NCI-H1436 treated with DMSO at 0.1 percent for 48 hours (cell line): ENCODE results near the gene CERS6.

Experiments
- DNase-seq: peaks from one replicate; lab custom pipeline; 2025; lab: John Stamatoyannopoulos, UW

The CERS6 gene

GRCh38 chr2:168602846-168603401 lies 146.9 kb downstream of the CERS6 start:
- no peak for DNase-seq

DNA sequence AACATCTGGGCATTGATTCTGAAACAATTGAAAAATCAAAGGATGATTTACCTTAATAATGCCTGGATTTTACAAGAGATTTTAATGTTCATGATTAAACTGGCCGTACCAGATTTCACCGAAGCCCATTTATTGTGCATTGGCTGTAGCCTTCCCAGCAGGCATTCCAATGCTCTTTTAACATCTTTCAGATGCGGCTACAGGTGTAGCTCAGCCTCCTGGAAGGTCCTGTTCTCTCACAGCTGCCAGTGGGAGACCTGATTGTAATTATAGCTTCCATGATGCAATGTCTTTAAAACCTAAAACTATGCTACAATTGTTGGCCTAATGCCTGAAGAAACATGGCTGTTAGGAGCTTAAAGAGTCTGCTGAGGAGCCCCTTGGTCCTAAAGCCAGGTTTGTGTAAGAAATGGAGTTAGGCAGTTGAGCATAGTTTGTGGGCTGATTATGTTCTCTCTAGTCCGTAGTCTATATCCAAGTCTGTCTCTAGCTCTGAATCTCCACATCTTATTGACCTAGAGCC lies 147.4 kb downstream of the CERS6 start:
- DNase-seq, result no peak

DNA sequence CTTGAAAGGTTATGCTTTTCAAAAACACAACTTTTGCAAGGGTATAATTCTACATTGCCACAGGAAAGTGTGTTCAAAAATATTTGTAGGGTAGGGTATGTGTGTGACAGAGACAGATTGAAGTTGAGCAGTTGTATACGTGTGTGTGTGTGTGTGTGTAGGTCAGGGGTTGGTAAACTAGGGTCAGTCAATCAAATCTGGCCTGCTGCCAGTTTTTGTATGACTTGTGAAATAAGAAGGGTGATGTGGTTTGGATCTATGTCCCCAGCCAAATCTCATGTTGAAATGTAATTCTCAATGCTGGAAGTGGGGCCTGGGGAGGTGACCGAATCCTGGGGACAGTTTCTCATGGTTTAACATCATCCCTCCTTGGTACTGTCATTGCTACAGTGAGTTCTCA lies 148.2 kb downstream of the CERS6 start:
- DNase-seq, result no peak

DNA sequence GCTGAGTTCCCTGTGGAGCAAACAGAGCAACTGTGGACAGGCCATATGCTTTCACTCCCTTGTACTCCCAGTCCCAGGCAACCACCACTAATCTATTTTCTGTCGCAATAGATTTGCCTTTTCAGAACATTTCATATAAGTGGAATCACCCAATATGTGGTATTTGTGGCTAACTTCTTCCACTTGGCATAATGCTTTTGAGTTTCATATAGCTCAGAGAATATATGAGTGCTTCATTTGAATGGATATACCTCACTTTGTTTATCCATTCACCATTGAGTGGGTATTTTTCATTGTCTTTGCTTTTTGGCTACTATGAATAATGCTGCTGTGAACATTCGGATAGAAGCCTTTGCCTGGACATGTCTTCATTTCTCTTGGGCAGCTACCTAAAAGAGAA lies 151.9 kb downstream of the CERS6 start:
- no peak for DNase-seq

DNA sequence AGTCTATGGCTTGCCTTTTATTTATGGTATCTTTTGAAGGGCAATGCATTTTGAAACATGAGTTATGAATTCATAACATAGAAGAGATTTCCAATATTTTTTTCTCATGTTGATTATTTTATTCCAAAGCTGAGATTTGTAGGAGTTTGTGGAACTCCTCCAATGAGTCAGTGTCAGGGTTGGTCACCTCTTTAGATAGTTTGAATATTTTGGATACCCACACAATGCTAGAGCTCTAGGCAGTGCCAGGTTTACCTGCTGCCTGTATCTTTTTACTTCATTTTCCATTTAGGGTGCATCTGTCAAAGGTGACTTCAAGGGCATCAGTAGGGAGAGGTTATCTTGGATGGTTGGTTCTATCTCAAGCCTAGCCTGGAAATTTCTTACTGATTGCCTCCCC lies 152.7 kb downstream of the CERS6 start:
- no peak for DNase-seq

GRCh38 chr2:168611091-168611490 lies 155.0 kb downstream of the CERS6 start:
- no peak for DNase-seq

- no peak for DNase-seq
These were observed 156.0 kb downstream of the CERS6 start for GRCh38 chr2:168611896-168612650.

- no peak for DNase-seq
These were observed 156.6 kb downstream of the CERS6 start for GRCh38 chr2:168612719-168613118.

DNA sequence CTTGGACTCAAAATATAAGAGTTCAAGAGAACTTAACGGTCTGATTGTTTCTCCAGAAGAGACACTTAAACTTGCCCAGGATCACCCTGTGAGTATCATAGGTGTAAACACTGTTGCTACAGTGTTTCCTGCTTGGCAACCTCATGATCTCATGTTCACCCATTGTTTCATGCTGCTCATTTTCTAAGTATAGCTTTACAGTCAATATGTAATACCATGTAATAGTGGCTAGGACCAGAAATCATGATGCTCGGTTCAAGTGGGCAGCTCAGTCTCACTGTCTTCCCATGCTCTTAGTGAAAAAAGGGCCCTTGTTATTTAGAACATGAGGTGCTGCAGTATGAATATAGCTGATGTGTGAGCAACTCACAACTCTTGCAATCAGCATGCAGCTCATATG lies 157.5 kb downstream of the CERS6 start:
- DNase-seq, result no peak

DNA sequence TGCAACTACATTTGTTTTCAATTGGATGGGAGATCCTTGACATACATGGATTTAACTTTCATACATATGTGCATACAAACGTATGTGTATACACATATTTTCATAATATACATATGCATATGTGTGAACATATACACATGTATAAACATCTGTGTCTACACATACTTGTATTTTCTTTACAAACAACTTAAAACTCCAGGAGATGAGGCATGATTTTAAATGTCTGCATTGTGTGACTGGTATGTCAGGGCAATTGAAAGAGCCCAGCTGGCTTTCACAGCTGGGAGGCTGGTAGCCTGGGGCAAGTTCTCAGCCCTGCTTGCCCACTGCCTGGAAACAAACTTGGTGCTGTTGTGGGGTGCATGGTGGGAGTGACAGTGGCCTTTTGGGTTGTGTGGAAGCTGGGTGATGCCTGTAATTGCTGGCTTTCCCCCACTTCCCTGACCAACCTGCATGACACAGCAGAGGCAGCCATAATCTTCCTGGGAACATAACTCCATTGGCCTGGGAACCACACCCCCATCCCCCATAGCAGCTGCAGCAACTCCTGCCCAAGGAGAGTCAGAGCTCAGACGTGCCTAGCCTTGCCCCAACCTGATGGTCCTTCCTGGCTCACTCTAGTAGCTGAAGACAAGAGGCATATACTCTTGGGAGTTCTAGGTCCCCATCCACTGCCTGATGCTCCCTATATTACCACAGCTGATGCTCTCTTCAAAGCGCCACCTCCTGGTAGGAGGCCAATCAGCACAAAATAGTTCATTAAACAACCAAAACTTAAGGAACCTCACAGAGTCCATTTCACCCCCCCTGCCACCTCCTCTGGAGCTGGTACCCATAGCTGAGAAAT lies 158.3 kb downstream of the CERS6 start:
- DNase-seq, result no peak

- no peak for DNase-seq
These were observed 164.5 kb downstream of the CERS6 start for GRCh38 chr2:168620554-168620953.

- no peak for DNase-seq
These were observed 166.5 kb downstream of the CERS6 start for GRCh38 chr2:168622559-168622958.

DNA sequence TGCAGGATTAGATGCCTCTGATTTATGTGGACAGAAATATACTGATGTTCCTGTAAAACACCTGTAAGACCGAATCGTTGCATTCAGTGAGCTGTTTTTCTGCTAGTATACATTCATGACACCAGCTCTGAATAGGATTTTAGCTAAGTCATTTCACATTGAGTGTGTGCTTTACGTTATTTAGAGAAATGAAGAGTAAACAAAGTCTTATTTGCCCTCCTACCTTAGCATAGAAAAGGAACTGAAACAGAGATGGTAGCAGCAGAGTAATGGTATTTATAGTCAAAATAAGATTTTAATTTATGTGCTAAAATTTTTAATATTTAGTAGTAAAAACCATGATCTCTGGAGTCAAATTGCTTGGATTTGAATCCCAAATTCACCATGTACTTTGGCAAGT lies 168.0 kb downstream of the CERS6 start:
- DNase-seq, result no peak

DNA sequence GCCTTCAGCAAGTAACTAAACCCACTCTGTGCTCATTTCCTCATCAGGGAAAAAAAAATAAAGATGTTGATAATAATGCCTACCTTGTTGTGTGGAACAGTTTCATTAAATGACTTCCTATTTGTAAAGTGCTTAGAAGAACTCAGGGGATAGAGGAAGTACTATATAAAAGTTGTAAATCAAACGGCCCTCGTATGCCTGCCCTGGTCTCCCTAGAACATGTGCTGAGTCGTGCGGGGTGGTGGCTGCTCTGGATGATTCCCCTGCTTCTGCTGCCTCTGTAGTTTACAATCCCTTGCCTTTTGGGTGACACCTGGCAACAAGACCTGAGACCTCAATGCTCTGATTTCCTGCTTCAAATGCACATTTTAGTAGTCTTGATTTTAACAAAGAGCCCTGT lies 170.0 kb downstream of the CERS6 start:
- no peak for DNase-seq

DNA sequence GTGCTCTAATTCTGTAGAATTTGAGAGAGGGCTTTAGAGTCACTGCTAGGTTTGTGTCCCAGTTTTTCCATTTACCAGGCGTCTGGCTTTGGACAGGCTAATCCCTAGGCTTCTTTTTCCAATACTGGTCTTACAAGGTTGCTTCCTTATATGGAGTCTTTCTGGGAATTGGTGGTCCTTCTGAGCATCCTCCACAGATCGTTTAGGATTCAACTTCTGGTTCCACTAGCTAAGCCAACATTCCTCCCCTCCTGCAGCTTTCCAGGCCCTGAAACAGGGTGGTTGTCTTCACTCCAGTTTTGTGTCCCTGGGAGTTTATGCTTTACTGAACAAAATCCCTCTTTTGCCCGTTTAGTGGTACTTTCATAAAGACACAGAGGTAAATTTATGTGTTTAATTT lies 170.6 kb downstream of the CERS6 start:
- DNase-seq, result no peak

DNA sequence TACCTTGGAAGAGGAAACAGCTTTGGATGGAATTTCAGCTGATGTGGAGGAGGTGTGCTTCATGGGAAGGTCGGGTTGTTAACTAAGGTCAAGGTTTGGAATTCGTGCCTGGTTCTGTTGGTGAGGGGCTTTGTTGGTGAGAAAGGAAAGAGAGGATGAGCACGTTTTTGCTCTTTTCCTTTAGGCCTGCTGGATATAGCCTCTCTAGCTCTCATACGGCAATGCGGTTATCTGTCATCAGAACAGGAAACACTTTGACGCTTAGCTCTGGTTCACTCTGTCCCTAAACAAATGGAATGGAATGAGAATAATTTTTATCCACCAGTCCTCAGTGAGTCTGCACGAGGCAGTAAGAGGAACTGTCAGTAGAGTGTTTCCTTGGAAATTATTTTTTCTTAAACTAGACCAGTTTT lies 176.6 kb downstream of the CERS6 start:
- DNase-seq, result no peak

GRCh38 chr2:168633200-168633599 lies 177.1 kb downstream of the CERS6 start:
- no peak for DNase-seq

- DNase-seq, result no peak
These were observed 177.8 kb downstream of the CERS6 start for GRCh38 chr2:168633895-168634294.

- DNase-seq, result no peak
These were observed 179.0 kb downstream of the CERS6 start for GRCh38 chr2:168635065-168635577.

GRCh38 chr2:168639018-168639417 lies 182.9 kb downstream of the CERS6 start:
- DNase-seq, result no peak

- no peak for DNase-seq
These were observed 183.4 kb downstream of the CERS6 start for GRCh38 chr2:168639441-168639898.

DNA sequence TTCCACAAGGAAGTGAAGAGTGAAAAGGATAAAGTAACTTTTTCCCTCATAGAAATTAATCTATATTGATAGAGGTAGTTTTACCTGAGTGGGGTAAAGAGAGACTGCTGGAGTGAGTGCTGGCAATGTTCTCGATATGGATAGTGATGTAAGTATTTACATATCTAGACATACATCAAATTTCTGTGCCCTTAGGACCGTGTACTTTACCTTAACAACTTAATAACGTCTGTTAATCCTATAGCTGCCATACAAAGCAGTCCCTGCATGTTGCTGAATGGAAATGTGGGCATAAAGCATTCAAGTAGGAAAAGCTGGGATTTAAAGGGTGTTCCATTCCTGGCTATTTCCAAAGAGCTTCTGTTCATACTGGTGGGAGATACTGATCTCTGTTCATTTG lies 184.0 kb downstream of the CERS6 start:
- DNase-seq, result no peak

DNA sequence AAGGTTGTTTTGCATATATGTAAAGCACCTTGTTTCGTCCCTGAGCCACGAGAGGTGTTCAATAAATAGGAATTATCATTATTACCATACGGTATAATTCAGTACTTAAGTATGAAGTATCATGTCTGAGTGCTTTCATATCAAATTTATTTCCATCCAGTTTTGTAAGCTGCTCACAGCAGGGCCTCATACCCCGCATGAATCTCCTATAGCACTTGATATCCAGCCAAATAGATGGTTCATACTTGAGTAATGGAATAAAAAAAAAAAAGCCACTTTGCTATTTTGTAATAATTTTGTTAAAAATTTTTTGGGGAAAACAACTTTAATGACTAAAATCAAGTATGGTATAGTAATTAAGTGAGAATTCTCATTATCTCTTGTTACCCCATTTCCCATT lies 185.6 kb downstream of the CERS6 start:
- DNase-seq, result no peak
